ENCODE measurements around the gene HPSE2.

The HPSE2 gene

DNA sequence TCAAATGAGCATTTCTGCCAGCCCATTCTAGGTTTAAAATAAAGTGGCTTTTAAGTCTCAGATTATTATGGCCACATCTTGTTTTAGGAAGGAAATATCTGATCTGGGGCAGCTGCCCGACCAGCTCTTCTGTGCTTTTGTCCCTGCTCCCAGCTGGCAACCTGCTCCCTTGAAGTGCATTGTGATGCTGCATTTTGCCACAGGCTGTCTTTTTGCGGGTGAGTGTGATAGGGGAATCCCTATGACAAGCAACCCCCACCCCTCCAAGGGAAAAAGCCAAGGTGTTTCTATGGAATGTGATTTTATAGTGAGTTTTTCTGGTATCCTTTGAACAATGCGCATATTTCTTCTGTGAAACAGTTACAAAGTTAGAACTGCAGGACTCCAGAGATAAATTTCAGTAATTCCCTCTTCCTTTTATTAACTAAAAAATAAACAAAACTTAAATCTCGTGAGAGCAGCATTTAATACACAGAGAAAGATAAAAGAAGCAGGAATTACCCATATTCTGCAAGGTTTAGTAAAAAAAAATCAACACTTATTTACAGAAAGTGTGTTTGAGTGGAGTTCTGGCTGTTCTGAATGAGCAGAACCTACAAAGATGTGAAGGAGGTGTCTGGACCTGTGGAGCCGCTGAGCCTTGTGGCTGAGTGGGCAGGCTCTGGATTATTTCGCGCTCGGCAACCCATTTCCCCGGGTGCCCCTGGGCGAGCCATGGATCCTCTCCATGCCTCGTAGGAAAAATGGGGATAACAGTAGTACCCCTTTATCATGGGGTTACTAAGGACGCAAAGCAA is 778.8 kb downstream of the HPSE2 start:
- DNase-seq, result no peak

- no peak for DNase-seq
These were observed 779.5 kb downstream of the HPSE2 start for GRCh38 chr10:98456043-98456570.

DNA sequence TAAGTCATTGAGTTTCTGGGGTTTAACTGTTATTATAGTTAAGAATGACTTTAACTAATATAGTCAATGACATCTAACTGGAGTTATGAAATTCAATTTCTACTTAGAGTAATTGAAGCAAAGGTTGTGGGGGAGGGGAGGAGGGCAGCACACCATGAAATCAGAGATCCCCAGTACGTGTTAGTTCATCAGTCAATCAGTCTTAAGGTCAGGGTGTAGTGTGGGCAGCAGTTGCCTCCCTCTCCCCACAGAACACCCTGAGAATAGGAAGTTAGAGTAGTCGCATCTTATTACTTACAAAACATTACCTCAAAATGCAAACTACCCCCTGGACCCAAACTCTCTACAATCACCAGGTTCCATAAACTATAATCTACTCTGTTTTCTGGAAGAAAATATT is 781.9 kb downstream of the HPSE2 start:
- DNase-seq, result no peak

GRCh38 chr10:98450618-98451017 is 785.0 kb downstream of the HPSE2 start:
- DNase-seq, result no peak

GRCh38 chr10:98449287-98449686 is 786.4 kb downstream of the HPSE2 start:
- no peak for DNase-seq

GRCh38 chr10:98446661-98447221 is 788.9 kb downstream of the HPSE2 start, which contains the start of gene HPS1:
Gene HPS1, minus strand, starts transcription at chr10:98446935. Its CDS starts 3,695 bp downstream, at chr10:98443240.
- peak; percentile 85 for DNase-seq

DNA sequence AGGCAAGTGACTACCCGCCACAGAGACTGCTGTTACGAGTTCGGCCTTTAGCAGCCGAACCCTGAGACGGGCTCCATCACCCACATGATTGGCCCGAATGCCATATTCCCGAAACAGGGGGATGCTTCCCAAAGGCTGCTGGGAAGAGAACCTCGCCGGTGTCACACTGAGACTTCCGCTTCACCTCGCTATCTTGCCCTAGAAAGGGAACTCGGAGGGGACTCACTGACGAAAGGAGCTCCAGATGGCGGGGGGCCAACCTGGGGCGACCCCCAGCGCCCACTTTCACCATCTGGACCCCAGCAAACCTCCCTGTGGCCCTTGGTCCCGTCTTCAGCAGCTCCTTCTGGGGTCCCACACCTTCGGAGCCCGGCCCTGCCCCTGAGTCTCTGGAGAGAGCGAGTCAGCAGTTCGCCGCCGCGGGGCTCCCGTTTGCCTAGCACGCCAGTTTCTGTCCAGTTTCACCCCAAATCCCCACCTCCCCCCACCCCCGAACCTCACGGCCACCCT is 789.4 kb downstream of the HPSE2 start:
- DNase-seq, result peak; percentile 36

GRCh38 chr10:98445200-98445812 is 790.3 kb downstream of the HPSE2 start:
- no peak for DNase-seq

DNA sequence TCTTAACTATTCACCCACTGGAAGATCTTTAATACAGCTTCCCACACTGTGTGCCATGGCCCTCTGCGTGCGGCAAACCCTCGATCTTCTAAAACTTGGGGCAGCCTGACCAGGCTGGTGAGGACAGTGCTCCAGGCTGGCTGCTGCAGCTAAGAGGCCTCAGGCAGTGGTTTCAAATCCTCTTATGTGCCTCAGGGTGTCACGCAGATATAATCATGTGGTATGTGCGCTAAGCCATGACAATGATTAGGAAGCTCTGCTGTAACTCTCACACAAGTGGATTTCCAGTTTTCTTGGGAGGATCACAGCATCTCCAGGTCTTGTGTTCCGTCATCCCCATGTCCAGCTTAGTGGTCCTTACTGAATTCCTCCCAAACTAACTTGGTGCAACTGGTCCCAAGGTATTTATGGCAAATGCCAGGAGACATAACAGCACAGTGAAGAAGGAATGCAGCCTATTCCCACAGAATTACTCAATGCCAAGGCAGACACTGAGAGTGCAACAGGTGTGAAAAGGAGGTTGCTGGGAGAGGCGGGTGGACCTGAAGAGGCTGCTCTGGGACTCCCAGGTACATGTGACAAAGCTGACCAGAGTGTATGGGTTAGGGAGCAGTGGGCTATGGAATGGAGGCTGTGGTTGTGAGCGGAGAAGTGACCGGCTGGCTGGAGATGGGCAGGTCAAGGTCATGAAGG is 791.2 kb downstream of the HPSE2 start:
- DNase-seq, result no peak

- DNase-seq, result no peak
These were observed 796.9 kb downstream of the HPSE2 start for GRCh38 chr10:98438715-98439114.

DNA sequence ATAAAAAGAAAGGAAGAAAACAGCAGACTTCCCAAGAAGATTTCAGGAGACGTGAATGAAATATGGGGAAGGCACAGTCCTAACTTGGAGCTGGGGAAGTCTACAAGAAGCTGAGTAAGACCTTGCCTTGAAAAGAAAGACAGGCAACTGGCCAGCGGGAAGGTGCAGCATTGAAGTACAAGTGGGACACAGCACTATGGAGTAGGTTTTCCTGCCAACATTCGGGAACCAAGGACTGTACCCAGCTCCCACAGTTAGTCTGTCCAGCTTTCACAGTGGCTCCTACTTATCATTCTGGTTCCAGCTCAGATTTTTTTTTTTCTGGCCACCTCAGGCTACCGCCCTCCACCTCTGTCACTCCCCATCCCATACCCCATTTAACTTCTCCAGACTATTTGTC is 798.9 kb downstream of the HPSE2 start:
- no peak for DNase-seq

- DNase-seq, result no peak
These were observed 800.5 kb downstream of the HPSE2 start for GRCh38 chr10:98435178-98435577.

DNA sequence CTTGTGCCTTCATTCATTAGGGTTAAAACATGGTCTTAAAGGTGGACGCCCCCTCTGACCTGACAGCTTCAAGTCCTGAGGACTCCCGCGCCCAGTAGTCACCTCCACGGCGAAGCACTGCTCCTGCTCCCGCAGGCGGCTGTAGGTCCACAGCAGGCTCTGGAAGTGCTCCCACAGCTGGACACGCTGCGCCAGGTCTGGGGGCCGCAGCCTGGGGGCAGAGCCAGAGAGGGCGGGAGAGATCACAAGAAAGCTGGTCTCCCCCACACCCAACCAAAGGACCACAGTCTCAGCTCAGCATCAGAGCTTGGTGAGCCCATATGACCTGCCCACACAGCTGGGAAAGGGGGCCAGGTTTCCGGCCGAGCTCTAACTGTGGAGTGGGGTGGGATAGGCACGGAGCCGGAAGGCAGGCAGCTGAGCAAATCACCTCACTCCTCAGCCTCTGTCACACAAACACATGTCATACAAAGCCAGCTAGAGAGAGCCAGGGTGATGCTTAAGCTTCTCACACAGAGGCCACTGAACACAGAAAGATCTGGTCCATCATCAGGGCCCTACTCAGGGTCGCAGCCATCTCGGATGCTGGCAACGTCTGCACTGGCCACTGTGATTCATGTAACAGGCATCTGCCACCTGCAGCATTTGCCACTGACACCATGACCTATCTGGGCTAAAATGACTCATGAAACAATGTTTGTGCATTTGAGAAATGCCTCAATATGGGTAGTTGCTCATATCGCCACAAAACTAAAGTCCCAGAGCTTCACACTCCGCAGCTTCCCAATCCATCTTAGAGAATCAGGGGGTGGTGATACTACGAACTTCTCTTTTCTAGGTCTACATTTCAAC is 801.5 kb downstream of the HPSE2 start:
- no peak for DNase-seq

- DNase-seq, result no peak
These were observed 802.3 kb downstream of the HPSE2 start for GRCh38 chr10:98433371-98433770.

- DNase-seq, result no peak
These were observed 803.3 kb downstream of the HPSE2 start for GRCh38 chr10:98432330-98432729.

- peak; percentile 23 for DNase-seq
These were observed 804.6 kb downstream of the HPSE2 start for GRCh38 chr10:98431016-98431415.

GRCh38 chr10:98430427-98430826 is 805.2 kb downstream of the HPSE2 start:
- DNase-seq, result no peak

DNA sequence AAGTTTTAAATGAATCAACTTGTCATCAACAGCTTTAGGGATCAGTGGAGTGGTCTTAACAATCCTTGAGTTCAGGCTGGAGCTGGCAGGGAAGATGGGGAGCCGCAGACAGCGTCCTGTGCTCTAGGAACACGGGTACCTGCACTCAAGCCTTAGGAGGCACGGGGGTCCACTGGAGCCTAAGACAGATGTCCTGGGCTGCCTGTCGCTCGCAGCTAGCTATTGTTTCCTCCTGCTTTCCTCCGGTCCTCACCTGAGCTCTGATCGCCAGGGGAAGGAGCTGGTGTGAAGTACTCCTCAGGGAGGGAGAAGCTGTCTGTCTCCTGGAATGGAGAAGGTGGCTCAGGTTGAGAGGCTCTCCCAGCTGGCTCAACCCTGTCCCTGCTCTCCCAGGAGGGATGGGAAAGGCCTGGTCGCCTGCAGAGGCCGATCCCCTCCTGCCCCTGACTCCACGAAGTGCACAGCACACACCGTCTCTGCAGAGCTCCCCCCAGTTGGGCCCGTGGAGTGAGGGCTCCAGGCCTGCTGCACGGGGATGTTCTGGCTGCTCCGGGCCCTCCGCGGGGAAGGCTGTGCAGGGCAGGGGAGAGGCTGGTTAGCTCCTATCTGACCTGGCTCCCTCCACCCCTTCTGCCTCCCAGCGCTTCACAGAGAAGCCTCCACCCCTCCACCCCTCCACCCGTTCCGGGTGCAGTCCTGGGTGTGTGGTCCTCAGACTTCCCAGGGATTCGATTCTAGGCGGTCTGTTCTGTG is 806.2 kb downstream of the HPSE2 start:
- no peak for DNase-seq

- no peak for DNase-seq
These were observed 808.6 kb downstream of the HPSE2 start for GRCh38 chr10:98427011-98427515.

DNA sequence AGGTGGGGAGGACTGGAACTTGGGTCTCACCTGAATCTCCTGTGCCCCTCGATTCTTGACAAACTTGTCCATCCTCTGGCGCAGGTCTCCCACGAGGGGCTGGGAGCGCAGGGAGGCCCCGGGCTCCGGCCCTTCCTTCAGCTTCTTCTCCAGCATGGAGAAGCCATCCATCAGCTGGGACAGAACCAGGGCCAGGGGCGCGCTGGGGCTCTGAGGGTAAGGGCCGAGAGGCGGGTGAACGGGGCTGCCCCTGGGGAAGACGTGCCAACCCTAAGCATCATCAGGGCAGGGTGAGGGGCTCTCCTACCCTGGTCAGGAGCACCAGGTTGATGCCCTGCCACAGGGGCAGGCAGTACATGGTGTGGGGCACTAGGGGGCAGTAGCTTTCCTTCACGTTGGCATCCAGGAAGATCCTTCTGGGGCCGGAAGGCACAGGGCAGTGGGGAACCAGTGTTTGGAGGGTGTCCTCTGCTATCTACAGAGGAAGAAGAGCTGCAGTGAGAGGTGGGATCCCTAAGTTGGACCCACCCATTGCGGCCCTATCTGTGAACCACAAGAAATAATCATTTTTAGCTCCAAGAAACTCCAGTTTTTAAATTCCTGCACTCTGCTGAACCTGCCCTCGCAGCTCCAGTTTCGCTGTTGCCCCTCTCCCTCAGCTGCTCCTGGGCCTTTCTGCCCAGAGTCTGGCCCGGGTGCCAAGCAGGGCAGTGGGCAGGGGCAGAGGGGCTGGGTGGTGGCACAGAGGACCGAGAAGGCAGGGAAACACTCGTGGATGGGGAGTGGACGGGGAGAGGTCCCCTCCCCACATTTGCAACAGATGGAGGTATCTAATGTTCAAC is 809.9 kb downstream of the HPSE2 start:
- peak; percentile 31 for DNase-seq

All from fibroblast of skin of scalp (primary cell).